NCI-H146 treated with DMSO at 0.1 percent for 48 hours (cell line): ENCODE results near the gene ZNF750.

Experiments
- DNase-seq: peaks from one replicate; lab custom pipeline; 2025; ENCODE audit not compliant: unreplicated experiment; lab: John Stamatoyannopoulos, UW

ZNF750 gene

DNA sequence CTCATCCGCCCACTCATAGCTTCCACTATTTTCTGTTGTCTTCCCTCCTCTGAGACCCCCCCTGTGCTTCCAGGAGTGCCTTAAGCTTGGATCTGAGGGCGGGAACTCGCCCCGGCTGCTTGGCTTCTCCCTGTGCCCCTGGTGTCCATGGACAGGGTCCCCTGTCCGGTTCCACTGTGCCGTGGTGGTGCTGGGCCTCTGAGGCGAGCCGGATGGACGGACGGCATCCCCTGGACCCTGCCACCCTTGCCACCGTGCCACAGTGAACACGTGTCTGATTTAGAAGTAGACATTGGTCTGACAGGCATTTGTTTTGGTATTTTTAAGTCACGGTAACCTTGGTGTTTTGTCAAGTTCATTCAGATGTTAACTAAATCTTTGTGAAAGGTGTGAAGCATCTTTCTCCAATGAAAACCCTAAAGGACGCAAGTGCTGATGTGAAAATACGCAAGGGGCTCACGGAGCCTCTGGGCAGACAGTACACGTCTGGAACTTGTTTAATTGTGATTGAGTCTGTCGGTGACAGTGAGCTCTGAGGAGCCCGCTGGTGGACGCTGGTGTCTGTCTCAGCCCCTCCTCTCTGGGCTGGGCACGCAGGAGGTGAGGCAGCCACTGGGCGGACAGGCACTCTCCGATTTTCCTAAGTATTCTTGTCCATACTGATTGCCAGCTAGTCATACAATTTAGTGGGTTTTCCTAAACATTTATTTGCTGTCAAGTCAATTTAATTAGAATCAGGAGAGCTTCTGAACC, 26.3 kb downstream of the ZNF750 start:
- no peak for DNase-seq

DNA sequence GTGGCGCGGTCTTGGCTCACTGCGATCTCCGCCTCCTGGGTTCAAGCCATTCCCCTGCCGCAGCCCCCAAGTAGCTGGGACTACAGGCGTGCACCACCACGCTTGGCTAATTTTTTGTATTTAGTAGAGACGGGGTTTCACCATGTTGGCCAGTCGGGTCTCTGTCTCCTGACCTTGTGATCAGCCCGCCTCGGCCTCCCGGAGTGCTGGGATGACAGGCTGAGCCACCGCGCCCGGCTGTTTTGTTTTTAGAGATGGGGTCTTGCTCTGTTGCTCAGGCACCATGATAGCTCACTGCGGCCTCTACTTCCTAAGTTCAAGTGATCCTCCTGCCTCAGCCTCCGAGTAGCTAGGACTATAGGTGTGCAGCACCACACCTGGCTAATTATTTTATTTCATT, 27.2 kb downstream of the ZNF750 start:
- no peak for DNase-seq

DNA sequence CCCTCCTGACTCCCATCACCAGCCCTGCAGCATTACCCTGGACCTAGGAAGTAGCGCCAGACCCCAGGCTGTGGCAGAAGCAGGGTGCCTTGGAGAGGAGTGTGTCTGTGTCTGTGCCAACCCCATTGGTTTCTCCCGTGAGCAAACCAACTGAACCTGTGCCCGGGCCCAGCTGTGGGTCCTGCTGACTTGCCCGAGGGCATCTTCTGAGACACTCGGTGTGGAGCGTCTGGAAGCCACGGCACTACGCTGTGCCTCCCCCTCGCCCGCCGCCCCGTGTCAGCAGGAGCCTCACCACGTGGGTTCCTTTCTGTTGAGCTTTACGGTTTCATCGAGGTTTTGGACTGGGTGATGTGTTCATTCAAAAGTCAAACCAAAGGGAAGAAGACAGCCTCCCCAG, 27.8 kb downstream of the ZNF750 start:
- DNase-seq = no peak

DNA sequence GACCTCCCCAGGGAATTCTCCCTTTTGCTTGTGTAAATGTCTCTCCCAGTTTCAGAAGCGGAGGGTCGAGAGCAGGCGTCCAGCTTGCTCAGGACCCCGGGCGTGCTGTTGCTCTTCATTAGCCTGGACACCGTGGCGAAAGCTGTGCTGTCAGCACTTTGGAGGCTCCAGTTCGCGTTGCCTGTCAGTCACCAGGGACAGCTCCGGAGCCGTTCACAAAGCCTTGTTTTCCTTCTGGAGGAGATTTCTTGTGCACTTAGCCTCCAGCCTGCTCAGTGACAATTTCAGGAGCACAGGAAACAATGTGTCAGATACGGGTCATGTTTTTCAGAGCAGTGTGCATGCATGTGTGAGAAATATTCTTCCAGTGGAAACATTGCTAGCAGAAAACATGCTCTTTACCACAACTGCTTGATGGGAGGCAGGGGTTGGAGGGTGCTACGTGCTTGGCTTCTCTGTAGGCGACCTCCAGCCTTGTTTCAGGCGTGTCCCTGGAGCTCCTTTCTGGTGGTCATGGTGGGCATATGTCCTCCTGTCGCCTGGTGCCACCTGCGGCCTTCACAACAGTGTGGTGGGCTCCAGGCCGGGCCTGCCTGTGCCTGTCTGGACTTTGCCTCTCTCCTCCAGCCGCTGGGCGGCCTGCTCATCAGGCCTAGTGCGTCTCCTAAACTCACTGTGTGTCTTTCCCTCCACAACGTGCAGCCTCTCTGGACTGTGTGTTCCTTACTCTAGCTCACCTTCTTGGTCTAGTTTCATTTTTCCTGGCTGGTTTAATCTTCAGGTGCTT, 29.0 kb downstream of the ZNF750 start:
- no peak for DNase-seq

DNA sequence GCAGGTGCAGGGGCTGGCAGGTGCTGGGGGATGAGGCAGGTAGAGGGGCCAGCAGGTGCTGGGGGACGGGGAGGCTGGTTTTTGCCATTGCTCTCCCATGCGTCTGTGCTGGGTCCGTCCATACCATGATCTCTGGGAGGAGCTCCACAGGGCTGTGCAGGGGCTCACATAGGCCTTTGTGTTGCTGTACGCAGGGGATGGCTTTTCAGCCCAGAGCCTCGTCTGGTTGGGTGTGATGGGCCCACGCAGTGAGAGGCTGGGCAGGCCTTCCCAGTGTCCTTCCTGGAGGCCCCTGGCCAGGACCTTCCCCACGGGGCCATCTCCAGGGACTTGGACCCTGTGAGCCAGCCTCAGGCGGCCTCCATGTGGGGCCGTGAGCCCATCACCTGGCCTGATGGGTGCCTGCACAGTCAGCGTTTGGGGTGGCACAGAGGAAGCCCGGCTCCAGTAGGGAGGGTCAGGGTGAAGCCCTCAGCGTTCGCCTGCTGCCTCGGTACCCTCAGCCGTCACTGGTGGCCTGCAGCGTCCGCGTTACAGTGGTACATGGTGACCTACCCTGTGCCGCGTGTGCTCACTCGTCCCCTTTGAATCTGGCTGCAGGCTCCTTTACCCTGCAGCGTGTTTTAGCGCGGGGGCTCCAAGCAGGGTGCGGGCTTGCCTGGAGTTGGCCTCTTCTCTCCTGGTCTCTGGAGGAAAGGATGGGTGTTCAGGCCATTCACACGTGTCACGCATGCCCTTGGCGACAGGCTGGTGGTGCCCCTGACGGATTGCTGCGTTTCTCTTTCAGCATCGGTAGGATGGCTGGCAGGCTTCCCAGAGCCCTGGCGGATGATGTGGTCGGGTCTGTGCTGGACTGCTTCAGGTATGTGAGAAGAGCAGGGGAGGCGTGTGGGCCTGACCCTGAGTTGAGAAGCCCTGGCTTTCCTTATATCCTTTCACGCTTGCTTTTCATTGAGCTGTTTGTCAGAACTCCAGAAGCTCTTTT, 30.6 kb downstream of the ZNF750 start:
- no peak for DNase-seq

DNA sequence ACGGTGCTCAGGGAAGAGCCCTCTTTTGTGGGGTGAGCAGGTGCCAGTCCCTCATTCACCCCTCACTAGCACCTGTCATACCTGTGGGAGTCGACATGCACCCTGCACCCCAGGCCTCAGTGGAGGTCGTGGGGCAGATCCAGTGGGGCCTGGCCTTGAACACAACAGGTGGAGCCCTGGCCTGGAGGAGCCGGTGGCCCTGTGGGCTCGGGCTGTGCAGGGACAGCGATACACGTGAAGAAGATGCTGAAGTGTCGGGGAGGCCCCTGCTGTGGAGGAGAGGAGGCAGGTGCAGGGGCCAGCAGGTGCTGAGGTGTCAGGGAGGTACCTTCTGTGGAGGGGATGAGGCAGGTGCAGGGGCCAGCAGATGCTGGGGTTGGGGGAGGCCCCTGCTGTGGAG, 31.8 kb downstream of the ZNF750 start:
- no peak for DNase-seq

DNA sequence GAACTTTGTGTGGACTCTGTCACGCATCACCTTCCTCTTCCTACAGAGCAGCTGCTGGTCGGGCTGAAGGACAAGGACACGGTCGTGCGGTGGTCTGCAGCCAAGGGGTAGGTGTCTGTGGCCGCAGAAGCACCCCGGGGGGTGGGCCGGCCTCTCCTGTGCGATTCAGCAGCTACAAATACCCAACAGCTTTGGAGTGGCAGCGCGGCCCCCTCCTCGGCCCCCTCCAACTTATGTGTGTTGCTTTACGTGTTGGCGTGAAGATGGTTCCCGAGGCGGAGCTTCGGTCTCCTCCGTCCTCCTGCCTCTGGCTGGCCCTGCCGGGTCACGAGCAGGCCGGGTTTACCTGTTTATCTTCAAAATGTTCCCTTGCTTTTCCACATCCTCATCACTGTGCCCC, 32.3 kb downstream of the ZNF750 start:
- DNase-seq = no peak

DNA sequence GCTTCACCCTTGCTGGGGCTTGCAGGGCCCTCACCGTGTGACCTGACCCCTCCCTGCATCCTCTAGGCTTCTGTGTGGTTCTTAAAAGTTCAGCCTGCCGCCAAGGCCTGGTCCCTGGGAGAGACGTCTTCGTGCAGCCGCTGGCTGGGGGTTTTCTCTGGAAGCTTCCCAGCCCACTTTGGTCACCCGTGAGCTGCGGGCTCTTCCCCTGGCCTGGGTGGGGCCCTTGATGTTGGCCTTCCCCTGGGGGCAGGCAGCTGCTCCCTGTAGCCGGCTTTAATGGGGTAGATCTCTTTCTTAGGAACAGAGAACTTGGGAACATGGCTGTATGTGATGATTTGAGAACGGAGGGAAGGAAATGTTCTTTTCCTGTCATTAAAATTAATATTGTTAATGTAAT, 32.7 kb downstream of the ZNF750 start:
- DNase-seq = no peak

DNA sequence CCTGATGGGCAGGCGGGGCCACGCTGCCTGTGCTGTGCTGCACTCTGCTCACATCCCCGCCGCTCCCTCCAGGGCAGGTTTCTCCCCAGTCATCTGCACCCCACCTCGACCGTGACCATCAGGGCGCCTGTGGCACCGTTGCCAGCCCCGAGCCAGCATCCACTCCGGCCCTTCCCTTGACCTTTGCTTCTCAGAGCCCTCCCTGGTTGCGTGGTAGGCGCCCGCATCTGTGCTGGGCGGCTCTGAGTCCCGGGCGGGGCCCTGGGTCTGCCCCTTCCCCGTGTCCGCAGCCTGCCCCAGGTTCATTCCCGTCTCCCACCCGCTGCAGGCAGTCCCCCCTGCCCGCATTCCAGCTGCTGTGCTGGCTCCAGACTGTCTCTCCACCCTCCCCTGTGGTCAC, 33.2 kb downstream of the ZNF750 start:
- DNase-seq = no peak

DNA sequence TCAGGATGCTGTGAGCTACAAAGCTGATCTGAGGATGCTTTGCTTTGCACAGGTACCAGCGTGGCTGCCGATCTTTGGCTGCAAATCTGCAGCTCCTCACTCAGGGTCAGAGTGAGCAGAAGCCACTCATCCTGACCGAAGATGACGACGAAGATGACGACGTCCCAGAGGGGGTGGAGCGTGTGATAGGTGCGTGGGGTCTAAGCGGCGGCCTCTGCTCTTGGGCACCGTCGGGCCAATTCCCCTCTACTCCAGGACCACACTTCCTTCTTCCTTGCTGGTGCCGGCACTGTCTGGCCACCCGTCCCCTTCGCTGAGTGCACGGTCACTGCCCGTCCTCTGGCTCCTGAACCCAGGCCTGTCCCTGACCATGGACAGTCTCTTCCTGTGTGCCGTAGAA, 34.0 kb downstream of the ZNF750 start:
- DNase-seq = no peak

DNA sequence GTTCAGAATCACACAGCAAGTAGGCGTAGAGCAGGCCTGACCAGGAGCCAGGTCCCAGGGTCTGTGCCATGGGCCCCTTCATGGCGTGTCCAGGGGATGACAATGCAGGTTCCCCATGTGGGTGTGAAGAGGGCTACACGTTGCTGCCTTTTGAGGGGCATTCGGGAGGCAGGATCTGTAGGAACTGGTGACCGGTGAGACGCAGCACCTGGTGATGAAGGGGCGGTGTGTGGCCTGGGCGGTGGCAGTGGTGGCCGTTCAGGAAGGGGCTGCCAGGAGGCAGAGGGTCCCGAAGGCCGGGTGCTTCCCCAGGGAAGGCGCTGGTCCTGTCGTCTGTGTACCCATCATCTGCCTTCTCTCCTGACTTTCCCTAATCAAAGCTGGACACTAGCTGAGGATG, 34.6 kb downstream of the ZNF750 start:
- DNase-seq = no peak

DNA sequence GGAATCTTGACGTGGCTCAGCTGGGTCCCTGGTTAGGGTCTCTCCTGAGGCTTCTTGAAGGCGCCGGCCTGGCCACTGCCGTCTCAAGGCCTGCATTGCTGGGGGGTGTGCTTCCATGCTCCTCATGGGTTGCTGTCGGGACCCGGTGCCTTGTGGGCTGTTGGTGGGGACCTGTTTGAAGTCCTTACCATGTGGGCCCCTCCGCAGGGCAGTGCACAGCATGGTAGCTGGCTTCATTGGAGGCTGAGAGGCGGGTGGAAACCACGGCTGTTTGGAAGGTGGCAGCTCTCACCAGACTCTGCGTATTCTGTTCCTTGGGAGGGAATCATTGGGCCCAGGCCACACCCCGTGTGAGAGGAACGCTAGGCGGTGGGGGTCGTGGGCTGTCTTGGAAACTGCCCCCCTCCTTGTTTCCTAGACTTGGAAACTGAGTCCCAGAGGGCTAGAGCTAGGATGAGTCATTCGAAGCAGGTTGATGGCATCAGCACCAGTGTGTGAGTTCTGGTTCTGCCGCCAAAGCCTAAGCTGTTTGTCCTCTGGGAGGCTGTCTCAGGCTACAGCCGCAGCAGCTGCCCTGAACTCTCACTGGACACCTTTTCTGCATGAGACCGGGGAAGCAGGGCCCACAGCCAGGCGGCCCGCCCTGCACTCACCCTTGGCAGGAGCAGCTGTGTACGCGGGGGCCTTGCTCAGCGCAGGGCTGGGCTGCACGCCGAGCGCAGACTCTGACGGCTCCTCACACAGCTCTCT, 35.2 kb downstream of the ZNF750 start:
- DNase-seq = no peak

DNA sequence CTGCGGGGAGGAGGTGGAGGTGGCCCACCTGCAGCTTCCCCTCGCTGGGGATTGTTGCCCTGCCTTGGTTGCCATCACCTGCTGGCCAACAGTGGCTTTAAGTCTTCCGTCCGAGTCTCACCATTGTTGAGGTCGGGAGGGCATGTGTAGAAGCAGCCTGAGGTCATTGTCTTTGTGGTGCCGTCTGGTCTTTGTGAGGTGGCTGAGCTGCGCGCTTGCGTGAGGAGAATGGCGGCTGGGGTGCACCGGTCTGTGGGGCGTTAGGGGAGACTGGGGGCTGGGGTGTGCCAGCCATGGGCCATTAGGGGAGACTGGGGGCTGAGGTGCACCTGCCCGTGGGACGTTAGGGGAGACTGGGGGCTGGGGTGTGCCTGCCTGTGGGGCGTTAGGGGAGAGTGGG, 36.2 kb downstream of the ZNF750 start:
- DNase-seq = no peak

DNA sequence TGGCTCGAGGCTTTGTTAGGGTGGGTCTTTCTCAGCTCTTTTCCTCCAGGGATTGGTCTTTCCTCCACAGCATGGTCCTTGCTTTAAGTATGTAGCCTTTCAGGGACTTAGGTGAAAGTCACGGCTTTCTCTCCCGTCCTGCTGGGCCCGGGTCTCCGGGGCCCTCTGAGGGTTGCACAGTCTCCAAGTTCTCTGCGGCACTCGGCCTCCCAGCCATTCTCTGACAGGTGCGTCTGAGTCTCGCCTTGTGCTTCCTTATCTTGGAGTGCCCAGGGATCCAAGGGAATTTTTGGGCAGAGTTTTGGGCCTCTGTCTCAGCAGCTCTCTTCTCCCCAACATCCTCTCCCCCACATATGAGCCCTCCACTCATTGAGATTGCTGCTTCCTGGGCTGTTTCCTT, 36.6 kb downstream of the ZNF750 start:
- DNase-seq = no peak

DNA sequence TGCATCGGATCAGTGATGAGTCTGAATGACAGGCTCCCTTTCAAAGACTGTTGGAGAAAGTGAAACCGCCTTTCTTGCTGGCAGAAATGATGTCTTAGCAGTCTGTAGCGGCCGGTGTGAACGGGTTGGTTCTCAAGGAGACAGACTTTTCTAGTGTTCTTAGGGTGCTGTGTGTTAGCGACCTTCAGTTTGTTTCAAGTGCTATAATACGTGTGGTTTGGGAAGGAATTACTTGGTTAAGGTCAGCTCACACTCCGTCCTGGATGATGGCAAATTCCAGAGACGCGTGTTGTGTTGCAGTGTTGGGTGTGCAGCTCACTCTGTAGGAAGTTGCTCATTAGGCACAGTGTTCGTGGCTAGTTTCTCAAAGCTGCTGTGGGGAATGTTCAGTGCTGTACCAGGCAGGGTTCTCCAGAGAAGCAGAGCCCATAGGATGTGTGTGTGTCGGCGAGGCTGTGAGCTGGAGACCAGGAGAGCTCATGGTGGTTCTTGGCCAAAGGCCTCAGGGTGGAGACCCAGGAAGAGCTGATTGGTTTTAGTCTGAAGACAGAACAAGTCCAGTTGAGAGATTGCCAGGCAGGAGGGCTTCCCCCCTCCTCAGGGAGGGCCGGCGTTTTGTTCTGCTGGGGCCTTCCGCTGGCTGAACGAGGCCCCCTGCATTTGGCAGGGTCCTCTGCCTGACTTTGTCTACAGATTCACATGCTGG, 37.6 kb downstream of the ZNF750 start:
- DNase-seq = no peak

DNA sequence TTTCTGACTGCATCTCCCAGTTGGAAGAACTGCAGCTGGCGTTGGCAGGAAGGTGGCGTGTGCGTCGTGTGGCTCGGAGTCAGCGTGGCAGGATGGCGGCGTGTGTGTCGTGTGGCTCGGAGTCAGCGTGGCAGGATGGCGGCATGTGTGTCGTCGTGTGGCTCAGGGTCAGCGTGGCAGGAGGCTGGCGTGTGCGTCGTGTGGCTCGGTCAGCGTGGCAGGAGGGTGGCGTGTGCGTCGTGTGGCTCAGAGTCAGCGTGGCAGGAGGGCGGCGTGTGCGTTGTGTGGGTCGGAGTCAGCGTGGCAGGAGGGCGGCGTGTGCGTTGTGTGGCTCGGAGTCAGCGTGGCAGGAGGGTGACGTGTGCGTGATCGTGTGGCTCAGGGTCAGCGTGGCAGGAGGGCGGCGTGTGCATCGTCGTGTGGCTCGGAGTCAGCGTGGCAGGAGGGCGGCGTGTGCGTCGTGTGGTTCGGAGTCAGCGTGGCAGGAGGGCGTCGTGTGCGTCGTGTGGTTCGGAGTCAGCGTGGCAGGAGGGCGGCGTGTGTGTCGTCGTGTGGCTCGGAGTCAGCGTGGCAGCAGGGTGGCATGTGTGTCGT, 38.3 kb downstream of the ZNF750 start:
- DNase-seq = no peak

DNA sequence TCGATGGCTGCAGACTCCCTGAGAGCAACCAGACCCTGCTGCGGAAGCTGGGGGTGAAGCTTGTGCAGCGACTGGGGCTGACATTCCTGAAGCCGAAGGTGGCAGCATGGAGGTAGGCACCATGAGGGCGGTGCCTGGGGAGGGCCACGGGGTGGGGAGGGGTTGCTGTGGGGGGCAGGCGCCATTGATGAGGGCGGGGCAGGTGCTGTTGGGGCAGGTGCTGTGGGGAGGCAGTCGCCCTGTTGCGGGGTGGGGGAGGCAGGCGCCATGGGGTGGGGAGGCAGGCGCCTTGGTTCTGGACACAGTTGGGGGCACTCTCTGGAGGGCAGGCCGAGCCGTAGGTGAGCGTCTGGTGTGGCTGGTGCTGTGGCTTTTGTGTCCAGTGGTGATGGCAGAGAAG, 38.9 kb downstream of the ZNF750 start:
- DNase-seq = no peak

DNA sequence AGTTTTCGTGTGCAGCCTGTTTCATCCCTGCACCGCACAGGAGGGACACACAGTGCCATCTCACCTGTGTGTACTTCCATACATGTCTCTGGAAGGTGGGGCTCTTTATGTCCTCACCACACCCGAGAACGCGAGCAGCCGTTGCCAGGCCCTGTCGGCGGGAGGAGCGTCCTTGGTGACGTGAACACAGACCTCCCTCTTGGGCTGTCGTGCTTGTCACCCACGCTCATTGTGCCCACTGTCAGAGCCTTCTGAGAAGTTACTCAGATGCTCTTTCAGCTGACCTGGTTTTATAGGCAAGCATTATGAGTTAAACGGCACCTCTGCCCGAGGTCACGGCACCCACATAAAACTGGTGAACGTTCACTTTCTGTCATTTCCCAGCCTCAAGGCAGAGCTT, 40.2 kb downstream of the ZNF750 start:
- DNase-seq = no peak

DNA sequence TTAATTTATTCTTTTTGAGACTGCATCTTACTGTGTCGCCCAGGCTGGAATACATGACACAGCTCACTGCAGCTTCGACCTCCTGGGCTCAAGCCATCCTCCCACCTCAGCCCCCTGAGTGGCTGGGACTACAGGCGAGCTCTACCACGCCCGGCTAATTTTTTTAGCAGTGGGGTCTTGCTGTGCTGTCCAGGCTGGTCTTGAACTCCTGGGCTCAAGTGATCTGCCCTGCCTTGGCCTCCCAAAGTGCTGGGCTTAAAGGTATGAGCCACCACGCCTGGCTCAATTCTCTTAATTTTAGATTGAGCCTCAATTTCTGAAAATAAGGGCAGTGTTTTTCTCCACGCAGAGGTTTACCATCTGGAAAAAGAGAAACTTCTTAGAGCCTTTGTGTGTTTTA, 41.1 kb downstream of the ZNF750 start:
- DNase-seq = no peak

DNA sequence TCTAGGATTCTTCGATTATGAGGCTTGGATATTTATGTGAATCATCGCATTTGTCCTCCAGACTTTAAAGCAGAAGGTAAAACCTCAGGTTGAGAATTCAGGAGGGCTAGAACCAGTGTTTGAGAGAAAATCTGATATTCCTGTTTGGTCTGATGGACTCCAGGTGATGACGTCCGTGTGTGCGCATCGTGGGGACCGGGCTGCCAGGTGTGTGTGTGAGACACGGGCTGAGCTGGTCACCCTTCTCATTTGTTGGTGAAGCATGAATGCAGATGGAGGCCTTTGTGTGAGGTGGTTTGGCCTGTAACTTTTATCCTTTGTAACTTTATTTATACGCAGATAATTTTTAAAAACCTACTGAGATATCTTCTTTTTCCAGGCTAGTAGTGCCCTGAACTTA, 42.8 kb downstream of the ZNF750 start:
- DNase-seq = no peak
